IMR-90 (cell line): ENCODE measurements around the gene SYT17. TPM values are rescaled to one million over a fixed set of nuclear protein-coding genes. Genes with fewer than 3 reads are reported as not detected.

ENCODE experiments used
- ATAC-seq: fragments of 200-7000 bp; cut with Tn5 transposase; 2 replicates; pipeline ENCODE4 v1.9.1; 2020; ENCODE audit warnings: low read depth, mild to moderate bottlenecking, moderate library complexity
- BruUV-seq: library from RNA; stranded (reverse); fragments of 400-500 nt; replicated peaks from 2 replicates; lab custom pipeline; 2021; lab: Mats Ljungman, UMichigan
- CTCF ChIA-PET: fragments of 300-600 bp; formaldehyde crosslinking; extraction: SDS; loops from one replicate; lab custom pipeline; 2021; ENCODE audit warnings: antibody characterized with exemption; lab: Yijun Ruan, JAX
- POLR2A ChIA-PET: fragments of 300-600 bp; sonication (Branson Sonifier 250); formaldehyde crosslinking; loops from one replicate; lab custom pipeline; 2022; ENCODE audit warnings: antibody characterized with exemption; ENCODE audit not compliant: unreplicated experiment; lab: Charles Lee
- DNase-seq: peaks from one replicate; pipeline ENCODE4 v3.0.0; 2013
- H2AFZ ChIP-seq: replicated peaks from 2 replicates; pipeline ENCODE3; 2013; ENCODE audit warnings: low read length, mild to moderate bottlenecking; ENCODE audit not compliant: poor library complexity
- H2AK5ac ChIP-seq: 2 replicates; pipeline ENCODE4 v1.6.1; 2013; ENCODE audit warnings: low read depth, low read length, inconsistent platforms
- H2AK9ac ChIP-seq: replicated peaks from 2 replicates; pipeline ENCODE3; 2013; ENCODE audit warnings: mild to moderate bottlenecking, low read depth, low read length, moderate library complexity; ENCODE audit not compliant: poor library complexity
- H2BK120ac ChIP-seq: 2 replicates; pipeline ENCODE4 v1.6.1; 2013; ENCODE audit warnings: low read depth, low read length, inconsistent platforms
- H2BK15ac ChIP-seq: 3 replicates; pipeline ENCODE4 v1.6.1; 2013; ENCODE audit warnings: low read depth, low read length, inconsistent platforms
- H2BK20ac ChIP-seq: 2 replicates; pipeline ENCODE4 v1.6.1; 2013; ENCODE audit warnings: low read depth, mild to moderate bottlenecking, inconsistent platforms, low read length, moderate library complexity
- H2BK5ac ChIP-seq: 2 replicates; pipeline ENCODE4 v1.6.1; 2013; ENCODE audit warnings: mild to moderate bottlenecking, low read depth, low read length, inconsistent platforms; ENCODE audit not compliant: poor library complexity, severe bottlenecking
- H3K14ac ChIP-seq: replicated peaks from 2 replicates; pipeline ENCODE4 v1.6.1; 2013; ENCODE audit warnings: low read depth, low read length, inconsistent platforms
- H3K18ac ChIP-seq: 2 replicates; pipeline ENCODE4 v1.6.1; 2013; ENCODE audit warnings: low read depth, low read length, control low read depth
- H3K23ac ChIP-seq: 2 replicates; pipeline ENCODE4 v1.6.1; 2013; ENCODE audit warnings: low read depth, low read length, inconsistent platforms
- H3K27ac ChIP-seq: 2 replicates; pipeline ENCODE4 v1.5.1; 2013; ENCODE audit warnings: mild to moderate bottlenecking, control low read depth, low read length; ENCODE audit not compliant: insufficient read depth
- H3K27me3 ChIP-seq: 2 replicates; pipeline ENCODE4 v1.6.1; 2013; ENCODE audit warnings: low read length; ENCODE audit not compliant: control insufficient read depth, insufficient read depth
- H3K36me3 ChIP-seq: 2 replicates; pipeline ENCODE4 v1.6.1; 2013; ENCODE audit warnings: low read length, mixed read lengths; ENCODE audit not compliant: control insufficient read depth, insufficient read depth
- H3K4ac ChIP-seq: 2 replicates; pipeline ENCODE4 v1.6.1; 2013; ENCODE audit warnings: low read depth, low read length, inconsistent platforms
- H3K4me1 ChIP-seq: 2 replicates; pipeline ENCODE4 v1.6.1; 2013; ENCODE audit warnings: low read length, mixed read lengths; ENCODE audit not compliant: control insufficient read depth, insufficient read depth
- H3K4me2 ChIP-seq: 2 replicates; pipeline ENCODE4 v1.6.1; 2013; ENCODE audit warnings: low read depth, mild to moderate bottlenecking, control low read depth, low read length, moderate library complexity
- H3K4me3 ChIP-seq: 2 replicates; pipeline ENCODE4 v1.5.1; 2013; ENCODE audit warnings: low read depth, mild to moderate bottlenecking, control low read depth, low read length, moderate library complexity; ENCODE audit not compliant: insufficient read depth
- H3K56ac ChIP-seq: 2 replicates; pipeline ENCODE4 v1.6.1; 2013; ENCODE audit warnings: low read length, inconsistent platforms; ENCODE audit not compliant: insufficient read depth; ENCODE audit errors: extremely low read depth
- H3K79me1 ChIP-seq, 2 experiments: 2 replicates each; pipeline ENCODE4 v1.6.1; 2013; ENCODE audit warnings: low read length in 2 of 2, inconsistent platforms in 1 of 2, low read depth in 1 of 2
- H3K9ac ChIP-seq: 2 replicates; pipeline ENCODE4 v1.6.1; 2013; ENCODE audit warnings: low read depth, low read length, control low read depth
- H3K9me1 ChIP-seq: 2 replicates; pipeline ENCODE4 v1.6.1; 2013; ENCODE audit warnings: low read length, inconsistent platforms; ENCODE audit not compliant: insufficient read depth
- H3K9me3 ChIP-seq: 2 replicates; pipeline ENCODE4 v1.6.1; 2013; ENCODE audit warnings: low read length; ENCODE audit not compliant: control insufficient read depth, insufficient read depth
- H4K20me1 ChIP-seq: 2 replicates; pipeline ENCODE4 v1.6.1; 2013; ENCODE audit warnings: low read length, inconsistent platforms; ENCODE audit not compliant: insufficient read depth
- H4K5ac ChIP-seq: 2 replicates; pipeline ENCODE4 v1.6.1; 2013; ENCODE audit warnings: mild to moderate bottlenecking, low read depth, low read length, control low read depth
- H4K8ac ChIP-seq, 2 experiments: 2 replicates each; pipeline ENCODE4 v1.6.1; 2013; ENCODE audit warnings: low read depth in 2 of 2, low read length in 2 of 2, control low read depth in 1 of 2, inconsistent platforms in 1 of 2
- H4K91ac ChIP-seq: 2 replicates; pipeline ENCODE4 v1.6.1; 2013; ENCODE audit warnings: low read depth, low read length, inconsistent platforms; ENCODE audit not compliant: insufficient read depth
- BHLHE40 ChIP-seq: fragments of 150-350 bp; IDR thresholded peaks from 2 replicates; pipeline ENCODE4 v1.6.1; 2016; ENCODE audit warnings: mild to moderate bottlenecking, low read depth, low read length
- CEBPB ChIP-seq: IDR thresholded peaks from 2 replicates; pipeline ENCODE4 v1.6.1; 2012; ENCODE audit warnings: low read depth, low read length, improper control_type of control experiment
- CHD1 ChIP-seq: IDR thresholded peaks from 2 replicates; pipeline ENCODE4 v1.6.1; 2012; ENCODE audit warnings: low read depth, low read length, improper control_type of control experiment
- CTCF ChIP-seq: conservative IDR thresholded peaks from 2 replicates; pipeline ENCODE4 v1.5.1; 2012; ENCODE audit warnings: mild to moderate bottlenecking, low read depth, low read length, improper control_type of control experiment
- ELK1 ChIP-seq: fragments of 150-350 bp; IDR thresholded peaks from 2 replicates; pipeline ENCODE4 v1.6.1; 2016; ENCODE audit warnings: low read depth, mild to moderate bottlenecking, low read length, moderate library complexity, borderline replicate concordance
- FOS ChIP-seq: fragments of 150-350 bp; IDR thresholded peaks from 2 replicates; pipeline ENCODE4 v1.6.1; 2016; ENCODE audit warnings: low read depth, low read length
- MAZ ChIP-seq: IDR thresholded peaks from 2 replicates; pipeline ENCODE4 v1.6.1; 2012; ENCODE audit warnings: low read depth, mild to moderate bottlenecking, low read length, improper control_type of control experiment, moderate library complexity, borderline replicate concordance
- MXI1 ChIP-seq: IDR thresholded peaks from 2 replicates; pipeline ENCODE4 v1.6.1; 2012; ENCODE audit warnings: low read depth, mild to moderate bottlenecking, low read length, moderate library complexity, borderline replicate concordance
- NFE2L2 ChIP-seq: fragments of 150-350 bp; IDR thresholded peaks from 2 replicates; pipeline ENCODE4 v1.6.1; 2016; ENCODE audit warnings: low read depth, mild to moderate bottlenecking, low read length
- POLR2A ChIP-seq: IDR thresholded peaks from 2 replicates; pipeline ENCODE4 v1.6.1; 2012; ENCODE audit warnings: mild to moderate bottlenecking, low read depth, low read length
- RAD21 ChIP-seq: IDR thresholded peaks from 2 replicates; pipeline ENCODE4 v1.6.1; 2012; ENCODE audit warnings: low read length, improper control_type of control experiment
- RCOR1 ChIP-seq: IDR thresholded peaks from 2 replicates; pipeline ENCODE4 v1.6.1; 2012; ENCODE audit warnings: mild to moderate bottlenecking, low read length, improper control_type of control experiment; ENCODE audit not compliant: insufficient replicate concordance
- SMC3 ChIP-seq: fragments of 150-350 bp; IDR thresholded peaks from 2 replicates; pipeline ENCODE4 v1.6.1; 2016; ENCODE audit warnings: low read depth, mild to moderate bottlenecking, antibody characterized with exemption, low read length, moderate library complexity
- USF2 ChIP-seq: fragments of 150-350 bp; IDR thresholded peaks from 2 replicates; pipeline ENCODE4 v1.6.1; 2017; ENCODE audit warnings: mild to moderate bottlenecking, antibody characterized with exemption, low read length, low read depth
- WGBS, 2 experiments: methylation state at CpG; one replicate each; pipeline versions ENCODE4 v1.1.5 to v1.1.7; 2013; ENCODE audit warnings: missing lambda C conversion rate in 2 of 2; ENCODE audit not compliant: insufficient read length in 1 of 2; ENCODE audit errors: extremely low coverage in 2 of 2; 5-methylcytosine and 5-hydroxymethylcytosine counted together
- dilution Hi-C: fragments of 300-500 bp; cut with HindIII; formaldehyde crosslinking; loops from one replicate; pipeline ENCODE4 v1.14.3; 2018; ENCODE audit warnings: low sequenced_read_pairs; ENCODE audit not compliant: unreplicated experiment
- in situ Hi-C: fragments of 300-500 bp; cut with MboI; formaldehyde crosslinking; loops from 3 replicates; pipeline ENCODE4 v1.14.3; 2019; ENCODE audit warnings: low sequenced_read_pairs, inconsistent platforms, mixed read lengths
- intact Hi-C: fragments of 100-400 bp; cut with micrococcal nuclease; formaldehyde crosslinking; loops from 2 replicates; pipeline ENCODE4 v1.10.0; 2022
- polyA plus RNA-seq, 3 experiments: library from polyadenylated mRNA; depleted of rRNA; stranded (reverse); fragments of >200 nt; gene quantifications; 2 replicates each; pipeline ENCODE4 v1.2.3, GENCODE V29; 2012; ENCODE audit warnings: low replicate concordance in 1 of 3
- total RNA-seq: library from RNA; depleted of rRNA; stranded (reverse); fragments of >200 nt; gene quantifications from 2 replicates; pipeline ENCODE4 v1.2.3, GENCODE V29; 2012

Gene SYT17
- total and polyA plus RNA-seq, 2 of the 4 experiments (the other 2 are of a cell fraction): not detected

GRCh38 chr16:19289811-19290485 lies 121.9 kb downstream of the SYT17 start:
- ATAC-seq: no peak
- Histone ChIP-seq H3K4ac (no peak overlapping the region), H2BK15ac (no peak overlapping the region), H3K27ac (no peak overlapping the region), H2BK5ac (no peak overlapping the region), H2BK120ac (no peak overlapping the region), H3K9me3 (no peaks in the 10 kb centered on the region), H4K91ac (no peak overlapping the region), H2BK20ac (no peak overlapping the region), H3K36me3 (no peaks in the 10 kb centered on the region), H4K8ac (no peak overlapping the region), H3K14ac (no peak overlapping the region), H3K4me2 (no peak overlapping the region), H4K20me1 (no peaks in the 10 kb centered on the region), H3K23ac (no peak overlapping the region), H3K56ac (no peak overlapping the region), H4K5ac (no peak overlapping the region), H2AK5ac (no peak overlapping the region), H3K9ac (no peak overlapping the region), H3K18ac (no peak overlapping the region), H3K27me3 (no peaks in the 10 kb centered on the region), H3K4me3 (no peak overlapping the region), H3K9me1 (no peaks in the 10 kb centered on the region), H3K79me1 (no peaks in the 10 kb centered on the region), H2AFZ (no peak overlapping the region), H3K4me1 (no peaks in the 10 kb centered on the region), H2AK9ac (no peak overlapping the region)
- no peak for DNase-seq
- BruUV-seq: no TSS peak
- POLR2A ChIA-PET: no interaction called here
- WGBS, 2 experiments: 40% methylated on average over 1 of the region's 7 CpGs; no CpG with 5 or more reads in 1 of the 2 experiments
- TF ChIP-seq MXI1 (no peak), MAZ (no peak), USF2 (no peak), RCOR1 (no peak), ELK1 (no peak), RAD21 (no peak), NFE2L2 (no peak), CEBPB (no peak), BHLHE40 (no peak), CHD1 (no peak), CTCF (no peak), POLR2A (no peak), SMC3 (no peak), FOS (no peak)
- intact Hi-C loops: no loop called here
- CTCF ChIA-PET: interaction anchor here (0.5 kb wide), 1 partner anchor 18 kb away, joined by 3 read pairs; no protein-coding TSS in a partner anchor
- dilution Hi-C loops: no loop called here
- in situ Hi-C loops: no loop called here
